HG02571 (cell line): ENCODE measurements around the gene PLSCR4.
"Not testable (repeated sequence)": the region's sequence is repeated elsewhere in the genome, so short reads cannot be mapped to it uniquely, and the experiment has no call there.

ENCODE experiments used
- ATAC-seq: cut with Tn5 transposase; IDR thresholded peaks from one replicate; pipeline ENCODE4 v1.9.1; 2021; ENCODE audit warnings: mild to moderate bottlenecking, moderate library complexity; ENCODE audit not compliant: unreplicated experiment

Gene PLSCR4, protein sequence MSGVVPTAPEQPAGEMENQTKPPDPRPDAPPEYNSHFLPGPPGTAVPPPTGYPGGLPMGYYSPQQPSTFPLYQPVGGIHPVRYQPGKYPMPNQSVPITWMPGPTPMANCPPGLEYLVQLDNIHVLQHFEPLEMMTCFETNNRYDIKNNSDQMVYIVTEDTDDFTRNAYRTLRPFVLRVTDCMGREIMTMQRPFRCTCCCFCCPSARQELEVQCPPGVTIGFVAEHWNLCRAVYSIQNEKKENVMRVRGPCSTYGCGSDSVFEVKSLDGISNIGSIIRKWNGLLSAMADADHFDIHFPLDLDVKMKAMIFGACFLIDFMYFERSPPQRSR

DNA sequence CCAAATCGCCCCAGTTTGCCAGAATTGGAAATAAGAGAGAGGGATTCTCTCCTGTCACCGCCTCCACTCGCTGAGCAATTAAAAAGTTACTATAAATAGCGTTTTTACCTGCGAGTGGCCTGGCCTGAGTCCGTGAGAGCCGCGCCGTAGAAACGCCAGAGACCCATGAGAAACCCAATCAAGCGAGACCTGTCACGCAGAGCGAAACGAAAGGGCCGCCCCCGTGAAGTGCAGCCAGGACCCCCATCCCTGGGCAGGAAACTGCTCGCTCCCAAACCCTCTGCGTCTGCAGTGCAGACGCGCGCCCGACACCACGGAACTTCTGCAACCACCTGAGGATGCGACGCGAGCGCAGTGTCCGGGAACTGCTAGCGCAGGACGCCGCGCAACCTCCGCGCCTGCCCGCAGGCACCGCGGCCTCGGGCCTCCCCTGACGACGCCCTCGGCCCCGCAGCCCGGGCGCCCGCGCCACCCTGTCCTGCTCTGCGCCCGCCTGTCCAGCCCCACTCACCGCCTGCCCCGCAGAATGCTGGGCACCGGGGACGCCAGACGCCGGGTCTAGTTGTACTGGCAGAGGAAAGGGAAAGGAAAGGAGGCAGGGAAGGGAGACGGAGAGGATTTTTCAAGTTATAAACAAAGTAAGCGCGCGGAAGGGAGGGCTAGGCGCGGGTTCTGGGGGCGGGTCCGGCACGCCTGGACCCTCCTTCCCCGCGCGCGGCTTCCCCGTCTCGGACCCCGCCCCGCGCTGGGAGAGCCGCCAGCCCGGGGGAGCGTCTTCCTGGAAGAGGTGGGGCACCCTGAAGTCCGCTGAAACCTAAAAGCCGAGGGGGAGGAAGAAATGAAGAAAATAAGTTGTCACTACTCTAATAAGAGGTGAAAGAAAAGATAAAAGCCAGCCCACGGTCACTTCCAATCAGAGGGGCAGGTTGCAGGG lies at the start of gene PLSCR4:
Gene PLSCR4 (minus strand): TSS at position 657 of the 934 bp plus-strand sequence. CDS start 29,034 bp downstream, outside the sequence.
- ATAC-seq, result no peak

DNA sequence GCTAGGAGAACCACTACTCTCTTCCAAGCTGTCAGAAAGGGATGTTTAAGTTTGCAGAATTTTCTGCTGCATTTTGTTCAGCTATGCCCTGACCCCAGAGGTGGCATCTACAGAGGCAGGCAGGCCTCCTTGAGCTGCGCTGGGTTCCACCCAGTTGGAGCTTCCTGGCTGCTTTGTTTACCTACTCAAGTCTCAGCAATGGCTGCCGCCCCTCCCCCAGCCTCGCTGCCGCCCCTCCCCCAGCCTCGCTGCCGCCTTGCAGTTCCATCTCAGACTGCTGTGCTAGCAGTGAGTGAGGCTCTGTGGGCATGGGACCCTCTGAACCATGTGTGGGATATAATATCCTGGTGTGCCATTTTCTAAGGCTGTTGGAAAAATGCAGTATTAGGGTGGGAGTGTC lies 42.5 kb upstream of the PLSCR4 start:
- ATAC-seq, result not testable (repeated sequence)

DNA sequence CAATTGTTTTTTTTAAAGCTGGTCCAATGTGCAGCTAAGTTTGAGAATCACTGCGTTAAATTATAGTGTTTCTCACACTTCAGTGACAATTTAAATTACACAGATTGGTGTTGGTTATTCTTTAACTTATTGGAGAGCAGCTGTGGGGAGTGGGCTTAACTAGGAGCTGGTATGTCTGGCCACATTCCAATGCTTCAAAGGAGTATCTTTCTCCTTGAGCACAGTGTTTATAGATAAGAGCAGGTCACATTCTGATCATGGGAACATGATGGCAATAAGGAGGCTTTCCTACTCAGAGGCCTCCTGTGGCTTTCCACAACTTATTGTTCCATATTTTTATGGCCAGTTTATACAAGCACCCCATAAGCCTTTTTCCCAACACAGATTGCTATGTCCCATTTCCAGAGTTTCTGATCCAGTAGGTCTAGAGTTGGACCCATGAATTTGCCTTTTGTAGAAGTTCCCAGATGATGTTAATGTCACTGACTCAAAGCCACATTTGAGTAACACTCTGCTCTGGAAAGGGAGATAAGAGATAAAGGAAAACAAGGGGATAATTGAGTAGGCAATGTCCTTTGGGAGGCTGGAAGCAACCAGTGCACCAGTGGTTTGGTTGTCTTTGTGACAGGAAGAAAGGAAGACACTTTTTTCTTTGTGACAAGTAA lies 33.0 kb upstream of the PLSCR4 start:
- no peak for ATAC-seq

DNA sequence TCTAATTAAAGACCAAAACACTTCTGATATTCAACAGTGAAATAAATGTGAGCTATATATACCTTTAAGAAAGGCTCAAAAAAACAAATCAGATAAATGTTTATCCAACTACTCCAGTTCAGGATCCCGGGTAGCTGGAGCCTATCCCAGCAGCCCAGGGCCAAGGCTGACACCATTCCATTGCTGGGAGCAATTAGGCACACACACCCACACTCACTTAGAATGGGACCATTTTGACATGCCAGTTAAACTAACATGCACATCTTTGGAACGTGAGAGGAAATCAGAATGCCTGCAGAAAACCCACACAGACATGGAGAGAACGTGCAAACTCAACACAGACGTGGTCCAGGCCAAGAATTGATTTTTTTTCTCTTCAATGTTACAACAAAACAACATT lies 30.0 kb upstream of the PLSCR4 start:
- no peak for ATAC-seq

DNA sequence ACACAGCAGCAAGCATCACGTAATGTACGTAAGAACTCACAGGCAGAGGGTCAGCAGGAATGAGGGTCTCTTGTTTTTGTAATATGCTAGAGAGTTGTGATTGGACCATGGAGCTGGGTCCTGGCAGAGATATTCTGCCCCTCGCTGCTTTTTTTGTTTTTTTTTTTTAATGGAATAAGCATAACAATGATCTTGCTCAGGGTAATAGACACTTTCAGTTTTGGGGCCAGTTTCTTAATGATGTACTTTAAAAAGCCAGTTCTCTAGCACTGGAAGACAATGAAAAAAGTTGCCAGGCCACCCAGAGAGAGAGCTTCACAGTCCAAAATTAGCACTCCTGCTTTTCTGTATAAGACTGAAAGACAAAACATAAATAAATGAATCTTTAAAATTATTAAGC lies 29.0 kb upstream of the PLSCR4 start:
- ATAC-seq, result no peak

DNA sequence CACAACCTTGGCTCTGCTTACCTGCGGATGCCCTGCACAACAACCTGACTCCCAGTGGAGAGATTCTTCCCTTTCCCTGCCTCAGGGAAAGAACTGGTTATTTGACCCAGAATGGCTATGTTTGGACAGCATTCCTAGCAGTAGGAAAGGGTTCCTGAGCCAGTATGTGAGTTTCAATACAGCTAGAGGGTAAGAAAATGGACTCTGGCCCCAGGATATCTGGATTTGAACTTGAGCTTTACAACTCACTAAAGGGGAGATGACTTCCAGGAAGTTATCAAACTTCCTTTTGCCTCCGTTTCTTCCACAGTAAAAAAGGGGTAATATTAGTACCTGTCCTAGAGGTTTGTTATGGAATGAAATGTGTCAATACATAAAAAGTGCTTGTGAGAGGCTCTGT lies 28.1 kb upstream of the PLSCR4 start:
- no peak for ATAC-seq

DNA sequence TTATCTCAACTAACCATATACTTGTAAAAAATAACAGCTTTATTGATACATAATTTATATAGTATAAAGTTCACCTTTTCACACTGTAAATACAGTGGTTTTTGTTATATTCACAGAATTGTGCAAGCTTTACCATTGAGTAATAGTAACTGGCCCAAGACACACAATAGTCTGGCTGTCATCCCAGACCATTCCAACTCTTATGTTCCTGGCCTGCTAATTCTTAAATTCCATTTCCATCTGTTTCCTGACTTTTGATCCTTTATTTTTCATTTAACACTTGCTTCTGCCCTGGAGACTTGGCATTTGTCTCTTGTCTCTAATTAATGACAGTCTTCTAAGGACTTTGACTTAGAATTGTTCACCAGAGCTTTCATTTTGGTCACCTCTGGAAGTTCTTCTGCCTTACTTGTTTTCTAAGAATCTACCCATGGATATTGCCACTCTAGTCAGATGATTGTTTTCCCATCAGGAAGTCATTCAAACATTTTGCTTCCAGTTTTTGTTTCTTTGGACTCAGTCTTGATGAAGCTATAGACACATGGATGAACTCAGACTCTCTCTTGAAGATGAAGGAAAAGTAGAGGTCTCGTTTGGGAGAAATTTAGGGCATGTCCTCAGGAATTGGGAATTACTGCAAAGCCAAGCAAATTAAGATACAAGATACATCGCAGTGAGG lies 27.2 kb upstream of the PLSCR4 start:
- no peak for ATAC-seq

DNA sequence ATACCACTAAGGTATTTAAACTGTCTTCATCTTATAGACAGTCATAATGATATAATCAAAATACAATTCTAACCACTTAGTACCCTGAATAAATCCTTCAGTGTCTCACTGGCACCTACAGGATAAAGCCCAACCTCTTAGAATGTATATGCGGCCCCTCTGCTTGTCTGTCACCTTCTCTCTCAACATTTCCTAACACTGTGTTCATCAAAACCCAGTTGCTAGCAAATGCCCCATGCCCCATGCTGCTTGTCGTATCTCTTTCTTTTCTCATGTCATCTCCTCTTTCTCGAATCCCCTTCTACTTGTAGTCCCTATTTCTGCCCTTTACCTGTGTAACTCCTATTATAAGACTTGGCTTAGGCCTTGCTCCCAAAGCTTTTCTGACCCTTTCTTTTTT lies 24.6 kb upstream of the PLSCR4 start:
- no peak for ATAC-seq

DNA sequence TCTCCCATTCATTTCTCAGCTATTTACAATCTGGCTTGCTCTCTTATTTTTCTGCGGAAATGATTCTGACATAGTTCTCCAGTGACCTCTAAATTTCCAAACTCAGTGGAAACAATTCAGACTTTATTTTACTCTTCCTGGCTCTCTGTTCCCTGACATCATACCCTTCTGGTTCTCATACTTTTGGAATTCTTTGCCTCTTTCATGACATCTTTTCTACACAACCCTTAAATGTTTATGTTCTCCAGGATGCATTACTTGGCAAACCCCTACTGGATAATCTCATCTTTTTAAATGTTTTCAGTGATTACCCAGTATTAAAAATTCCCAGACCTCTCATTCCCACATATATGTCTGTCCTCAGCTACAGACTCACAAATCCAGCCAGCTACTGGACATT lies 23.9 kb upstream of the PLSCR4 start:
- ATAC-seq, result no peak

DNA sequence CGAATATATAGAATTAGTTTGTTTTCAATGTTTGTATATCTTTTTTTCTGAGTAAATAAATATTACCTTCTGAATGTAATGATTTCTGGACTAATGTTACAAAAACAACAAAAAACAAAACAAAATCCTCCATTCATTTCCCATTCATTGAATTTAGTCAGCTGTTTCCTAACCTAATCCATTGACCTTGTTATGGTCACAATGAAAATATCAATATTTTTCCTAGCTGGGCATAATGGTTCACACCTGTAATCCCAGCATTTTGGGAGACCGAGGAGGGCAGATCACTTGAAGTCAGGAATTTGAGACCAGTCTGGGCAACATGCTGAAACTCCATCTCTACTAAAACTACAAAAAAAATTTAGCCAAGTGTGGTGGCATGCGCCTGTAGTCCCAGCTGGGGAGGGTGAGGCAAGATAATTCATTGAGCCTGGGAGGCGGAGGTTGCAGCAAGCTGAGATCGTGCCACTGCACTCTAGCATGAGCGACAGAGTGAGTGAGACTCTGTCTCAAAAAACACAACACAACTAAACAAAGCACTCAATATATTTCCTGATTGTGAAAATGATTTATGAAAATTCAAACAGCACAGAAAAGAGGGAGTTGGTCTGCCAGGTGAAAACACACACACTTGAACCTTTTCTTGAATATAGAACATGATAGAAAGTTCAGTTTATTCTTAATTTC lies 23.0 kb upstream of the PLSCR4 start:
- no peak for ATAC-seq

DNA sequence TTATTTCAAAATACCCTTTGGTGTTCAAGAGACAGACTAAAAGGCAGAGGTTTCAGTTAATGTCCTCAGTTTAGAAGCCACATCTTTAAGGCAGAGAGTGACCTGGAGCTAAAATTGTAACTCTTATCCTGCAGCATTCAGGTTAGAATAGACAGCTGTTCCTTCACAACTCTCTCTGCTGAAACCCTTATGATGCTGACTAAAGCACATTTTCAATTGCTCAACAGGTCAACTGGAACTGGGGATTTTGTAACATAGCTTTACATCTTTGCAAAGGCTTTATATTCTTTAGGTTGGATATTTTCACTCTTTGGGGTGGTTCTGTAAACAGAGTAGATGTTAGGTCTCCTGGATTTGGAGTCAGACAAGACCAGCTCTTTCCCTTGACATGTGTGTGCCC lies 20.3 kb upstream of the PLSCR4 start:
- ATAC-seq, result no peak

DNA sequence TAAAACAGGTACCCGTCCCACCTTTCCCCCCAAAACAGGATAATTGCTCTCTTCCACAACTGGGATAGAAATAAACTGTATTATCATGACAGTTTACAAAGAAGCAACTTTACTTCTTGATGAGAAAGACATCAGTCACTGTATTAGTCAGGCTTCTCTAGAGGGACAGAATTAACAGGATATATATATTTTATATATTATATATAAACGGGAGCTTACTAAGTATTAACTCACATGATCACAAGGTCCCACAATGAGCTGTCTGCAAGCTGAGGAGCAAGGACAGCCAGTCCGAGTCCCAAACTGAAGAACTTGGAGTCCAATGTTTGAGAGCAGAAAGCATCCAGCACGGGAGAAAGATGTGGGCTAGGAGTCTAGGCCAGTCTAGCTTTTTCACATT lies 18.4 kb upstream of the PLSCR4 start:
- ATAC-seq, result no peak

DNA sequence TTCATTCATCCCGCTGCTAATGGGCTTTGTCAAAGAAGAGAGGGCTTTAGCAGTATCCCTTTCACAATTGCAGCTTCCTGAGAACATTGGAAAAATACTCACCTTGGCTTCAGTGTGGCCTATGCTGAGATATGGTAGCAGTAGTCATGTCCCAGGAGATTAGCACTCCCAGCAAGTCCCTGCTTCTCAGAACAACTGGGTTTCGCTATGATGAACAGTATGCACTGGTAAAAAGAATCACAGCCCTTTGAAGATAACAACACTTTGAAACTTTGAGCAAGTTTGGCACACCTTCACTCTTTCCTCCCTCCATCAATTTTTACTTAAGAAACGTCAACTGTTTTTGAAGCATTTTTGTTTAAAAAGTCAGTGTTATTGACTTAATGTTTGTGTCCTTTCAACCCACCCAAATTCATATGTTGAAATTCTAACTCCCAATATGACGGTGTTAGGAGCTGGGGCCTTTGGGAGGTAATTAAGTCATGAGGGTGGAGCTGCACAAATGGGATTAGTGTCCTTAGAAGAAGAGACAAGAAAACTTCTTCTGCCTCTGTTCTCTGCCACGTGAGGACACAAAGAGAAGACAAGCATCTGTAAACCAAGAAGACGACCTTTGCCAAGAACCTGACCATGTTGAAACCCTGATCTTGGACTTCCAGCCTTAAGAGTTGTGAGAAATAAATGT lies 17.8 kb upstream of the PLSCR4 start:
- ATAC-seq, result no peak

DNA sequence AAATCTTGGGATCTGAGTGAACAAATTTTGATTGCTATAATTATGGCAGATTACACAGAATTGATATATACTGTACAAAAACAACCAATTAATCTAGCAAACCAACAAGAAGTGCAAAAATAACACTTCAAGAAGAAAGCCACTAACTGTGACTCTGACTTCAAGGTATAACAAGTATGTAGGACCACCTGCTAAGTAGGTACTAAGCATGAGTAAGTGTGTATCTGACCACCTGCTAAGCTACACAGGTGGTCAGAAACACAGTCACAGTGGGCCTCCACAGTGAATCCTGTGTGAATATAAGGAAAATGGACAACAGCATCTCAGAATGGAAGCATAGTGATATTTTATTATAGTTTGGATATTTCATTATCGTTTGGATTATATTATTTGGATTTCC lies 14.8 kb upstream of the PLSCR4 start:
- no peak for ATAC-seq

DNA sequence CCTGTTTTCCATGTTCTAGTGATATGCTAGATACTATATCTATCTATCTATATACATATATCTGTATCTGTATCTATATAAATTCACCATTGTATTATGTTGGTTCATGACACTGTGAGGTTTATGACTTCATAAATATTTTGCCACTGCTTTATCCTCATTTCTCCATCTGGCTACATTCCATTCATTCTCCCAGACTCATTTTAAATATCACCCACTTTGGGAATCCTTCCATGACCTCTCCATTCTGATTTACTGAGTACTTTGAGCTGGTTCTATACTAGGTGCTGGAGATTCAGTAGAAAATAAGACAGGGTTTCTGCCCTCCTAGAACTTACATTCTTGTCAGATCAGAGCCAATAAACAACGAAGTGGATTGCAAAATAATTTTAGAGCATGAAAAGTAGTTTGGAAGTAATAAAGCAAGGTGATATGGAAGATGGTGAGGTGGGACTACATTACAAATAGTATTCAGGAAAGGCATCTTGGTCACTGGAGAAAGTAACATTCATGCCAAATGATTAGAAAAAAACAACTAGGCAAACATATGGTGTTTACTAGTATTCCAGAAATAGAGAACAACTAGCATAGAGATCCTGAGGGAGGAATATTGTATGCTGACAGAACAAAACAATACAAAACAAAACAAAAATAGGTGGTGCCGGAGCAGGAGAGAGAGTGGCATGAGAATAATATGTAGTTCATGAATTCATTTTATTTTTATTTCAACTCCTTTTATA lies 11.6 kb upstream of the PLSCR4 start:
- no peak for ATAC-seq

DNA sequence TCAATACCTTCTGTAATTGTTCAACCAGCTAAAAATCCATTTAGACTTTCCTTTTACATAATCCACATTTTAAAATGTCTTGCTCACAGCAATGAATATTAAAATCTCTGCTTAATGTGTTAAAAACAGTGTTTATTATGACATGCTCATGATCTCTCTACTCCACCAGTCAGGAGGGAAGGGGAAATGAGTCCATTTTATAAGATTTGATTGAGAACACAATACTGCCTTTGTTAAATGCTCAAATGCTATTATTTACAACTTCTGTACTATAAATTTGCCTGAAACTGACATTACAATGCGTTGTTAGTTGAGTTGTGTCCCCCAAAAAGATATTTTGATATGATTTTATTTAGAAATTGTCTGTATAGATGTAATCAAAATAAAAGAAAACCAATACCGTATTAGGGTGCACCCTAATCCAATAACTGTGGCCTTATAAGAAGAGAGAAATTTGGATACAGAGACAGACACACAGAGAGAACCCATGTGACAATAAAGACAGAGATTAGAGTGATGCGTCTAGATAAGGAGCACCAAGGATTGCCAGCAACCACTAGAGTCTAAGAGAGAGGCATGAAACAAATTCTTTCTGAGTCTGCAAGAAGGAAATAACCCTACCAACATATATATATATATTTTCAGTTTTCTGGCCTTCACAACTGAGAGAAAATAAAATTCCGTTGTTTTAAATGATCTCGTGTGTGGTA lies 9.1 kb upstream of the PLSCR4 start:
- no peak for ATAC-seq

DNA sequence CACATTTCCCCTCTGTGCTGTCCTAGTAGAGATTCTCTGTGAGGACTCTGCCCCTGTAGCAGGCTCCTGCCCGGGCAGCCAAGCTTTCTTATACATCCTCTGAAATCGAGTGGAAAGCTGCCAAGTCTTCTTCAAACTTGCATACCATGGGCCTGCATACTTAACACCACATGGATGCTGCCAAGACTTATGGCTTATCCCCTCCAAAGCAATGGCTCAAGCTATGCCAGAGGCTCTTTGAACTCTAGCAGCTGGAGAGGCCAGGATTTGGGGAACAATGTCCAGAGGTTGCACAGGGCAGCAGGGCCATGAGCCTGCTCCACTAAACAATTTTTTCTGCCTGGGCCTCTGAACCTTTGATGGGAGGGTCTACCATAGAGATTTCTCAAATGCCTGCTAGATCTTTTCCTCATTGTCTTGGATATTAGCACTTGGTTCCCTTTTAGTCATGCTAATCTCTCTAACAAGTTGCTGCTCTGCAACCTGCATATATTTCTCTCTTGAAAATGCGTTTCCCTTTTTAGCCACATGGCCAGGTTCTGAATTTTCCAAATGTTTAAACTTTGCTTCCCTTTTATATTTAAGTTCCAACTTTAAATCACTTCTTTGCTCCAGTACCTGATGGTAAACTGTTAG lies 6.1 kb upstream of the PLSCR4 start:
- no peak for ATAC-seq

DNA sequence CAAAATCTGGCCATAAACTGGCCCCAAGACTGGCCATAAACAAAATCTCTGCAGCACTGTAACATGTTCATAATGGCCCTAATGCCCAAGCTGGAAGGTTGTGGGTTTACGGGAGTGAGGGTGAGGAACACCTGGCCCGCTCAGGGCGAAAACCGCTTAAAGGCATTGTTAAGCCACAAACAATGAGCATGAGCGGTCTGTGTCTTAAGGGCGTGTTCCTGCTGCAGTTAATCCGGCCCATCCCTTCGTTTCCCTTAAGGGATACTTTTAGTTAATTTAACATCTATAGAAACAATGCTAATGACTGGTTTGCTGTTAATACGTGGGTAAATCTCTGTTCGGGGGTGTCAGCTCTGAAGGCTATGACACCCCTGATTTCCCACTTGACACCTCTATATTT lies 1.5 kb upstream of the PLSCR4 start:
- not testable (repeated sequence) for ATAC-seq
